K562 (cell line): ENCODE results near the gene EMC8. TPM values are rescaled to one million over a fixed set of nuclear protein-coding genes. Genes with fewer than 3 reads are reported as not detected.

Source experiments
- ATAC-seq: fragments of 200-7000 bp; cut with Tn5 transposase; 3 replicates; pipeline ENCODE4 v1.9.1; 2020; ENCODE audit warnings: moderate library complexity
- BruUV-seq: library from RNA; stranded (reverse); fragments of 400-500 nt; replicated peaks from 2 replicates; lab custom pipeline; 2021; lab: Mats Ljungman, UMichigan
- CTCF ChIA-PET: fragments of 300-600 bp; formaldehyde crosslinking; extraction: SDS; loops from one replicate; lab custom pipeline; 2021; ENCODE audit warnings: low intra/inter-chr PET ratio; lab: Yijun Ruan, JAX
- POLR2A ChIA-PET: fragments of 300-600, 350-650 bp; sonication (Branson Sonifier 250); formaldehyde crosslinking; extraction: SDS; loops from one replicate; lab custom pipeline; 2021; ENCODE audit warnings: antibody characterized with exemption, inconsistent platforms; lab: Yijun Ruan, JAX
- DNase-seq, 4 experiments: peaks; one replicate each; pipeline versions ENCODE4 v3.0.0 to v3.0.0-alpha.2; 2011 to 2018; ENCODE audit warnings: low spot score in 3 of 4, mixed read lengths in 3 of 4; ENCODE audit errors: extremely low read depth in 1 of 4
- FAIRE-seq: peaks from 2 replicates; lab custom pipeline; 2011; peaks lifted over from hg19 to GRCh38; lab: Jason Lieb, UNC
- H2AFZ ChIP-seq: 2 replicates; pipeline ENCODE4 v1.6.0; 2011; ENCODE audit warnings: low read depth, low read length, control low read depth, inconsistent platforms
- H3K27ac ChIP-seq: fragments of 200-600 bp; 3 replicates; pipeline ENCODE4 v1.8.0; 2011; ENCODE audit warnings: low read depth, mild to moderate bottlenecking, control low read depth, inconsistent platforms, low read length, moderate library complexity, mixed read lengths; ENCODE audit errors: extremely low read depth
- H3K27me3 ChIP-seq, 2 experiments: fragments of 300-600 bp in 1 of 2; 2 replicates in 1 of 2; 3 replicates in 1 of 2; pipeline versions ENCODE4 v1.6.0 to v1.8.0; 2011; ENCODE audit warnings: inconsistent platforms in 2 of 2, low read length in 2 of 2, mild to moderate bottlenecking in 1 of 2, mixed read lengths in 1 of 2, moderate library complexity in 1 of 2; ENCODE audit not compliant: control insufficient read depth in 2 of 2, insufficient read depth in 2 of 2
- H3K36me3 ChIP-seq: fragments of 300-600 bp; 3 replicates; pipeline ENCODE4 v1.8.0; 2011; ENCODE audit warnings: mild to moderate bottlenecking, low read length, inconsistent platforms; ENCODE audit not compliant: control insufficient read depth, insufficient read depth
- H3K4me1 ChIP-seq, 2 experiments: fragments of 200-600 bp in 1 of 2; replicated peaks in 1 of 2; 2 replicates in 1 of 2; 3 replicates in 1 of 2; pipeline versions ENCODE4 v1.5.1 to v1.8.0; 2011; ENCODE audit warnings: inconsistent platforms in 2 of 2, low read length in 2 of 2, mild to moderate bottlenecking in 1 of 2, mixed read lengths in 1 of 2, moderate library complexity in 1 of 2; ENCODE audit not compliant: control insufficient read depth in 2 of 2, insufficient read depth in 2 of 2
- H3K4me2 ChIP-seq: 2 replicates; pipeline ENCODE4 v1.6.1; 2011; ENCODE audit warnings: low read length, control low read depth, inconsistent platforms, mixed read lengths; ENCODE audit not compliant: insufficient read depth
- H3K4me3 ChIP-seq: fragments of 200-600 bp; sonication (generic), shearing (Covaris generic); 2 replicates; pipeline ENCODE4 v1.5.1; 2016; ENCODE audit warnings: control low read depth, inconsistent platforms
- H3K79me2 ChIP-seq: fragments of 200-600 bp; 3 replicates; pipeline ENCODE4 v1.8.0; 2011; ENCODE audit warnings: low read length, inconsistent platforms; ENCODE audit not compliant: control insufficient read depth, insufficient read depth
- H3K9ac ChIP-seq, 2 experiments: 2 replicates each; pipeline versions ENCODE4 v1.6.0 to v1.6.1; 2011; ENCODE audit warnings: low read depth in 2 of 2, low read length in 2 of 2, control low read depth in 1 of 2, inconsistent platforms in 1 of 2, mild to moderate bottlenecking in 1 of 2, mixed read lengths in 1 of 2; ENCODE audit not compliant: insufficient read depth in 1 of 2
- H3K9me1 ChIP-seq: one replicate; pipeline ENCODE4 v1.6.0; 2011; ENCODE audit warnings: inconsistent platforms, mild to moderate bottlenecking, low read length, moderate library complexity; ENCODE audit not compliant: control insufficient read depth, insufficient read depth
- H3K9me3 ChIP-seq: replicated peaks from 2 replicates; pipeline ENCODE4 v1.5.1; 2011; ENCODE audit warnings: low read depth, low read length, inconsistent platforms; ENCODE audit not compliant: control insufficient read depth, insufficient read depth
- H4K20me1 ChIP-seq: replicated peaks from 2 replicates; pipeline ENCODE4 v1.6.1; 2011; ENCODE audit warnings: low read length, inconsistent platforms, mixed read lengths; ENCODE audit not compliant: control insufficient read depth, insufficient read depth
- FOXJ3 ChIP-seq: sonication (generic); formaldehyde crosslinking; IDR thresholded peaks from 2 replicates; pipeline ENCODE4 v1.4.0; 2020; ENCODE audit warnings: mild to moderate bottlenecking, missing genetic modification reagents
- NRF1 ChIP-seq, 2 experiments: fragments of 450-650 bp; IDR thresholded peaks in 1 of 2; conservative IDR thresholded peaks in 1 of 2; 2 replicates each; pipeline ENCODE4 v1.6.1; 2014; ENCODE audit warnings: mild to moderate bottlenecking in 2 of 2
- RFX5 ChIP-seq: IDR thresholded peaks from 2 replicates; pipeline ENCODE4 v1.6.1; 2011; ENCODE audit warnings: low read depth, mild to moderate bottlenecking, improper control_type of control experiment, low read length
- WHSC1 ChIP-seq: IDR thresholded peaks from one replicate; pipeline ENCODE4 v1.6.1; 2012; ENCODE audit warnings: low read length, control low read depth, inconsistent platforms
- ZNF282 ChIP-seq: sonication (generic); formaldehyde crosslinking; IDR thresholded peaks from 2 replicates; pipeline ENCODE4 v1.8.1; 2023; ENCODE audit warnings: missing genetic modification reagents
- WGBS: fragments of 100-300 bp; shearing (Covaris generic); methylation state at CpG from one replicate; pipeline ENCODE4 v1.1.6; 2016; ENCODE audit warnings: low coverage, mixed read lengths; ENCODE audit not compliant: insufficient coverage; ENCODE audit errors: missing lambda C conversion rate; 5-methylcytosine and 5-hydroxymethylcytosine counted together
- in situ Hi-C: fragments of 300-500 bp; cut with MboI; formaldehyde crosslinking; loops from 4 replicates; pipeline ENCODE4 v1.15.0; 2018; ENCODE audit warnings: inconsistent platforms, mixed read lengths
- intact Hi-C: fragments of 100-400 bp; cut with micrococcal nuclease; formaldehyde crosslinking; loops from 2 replicates; pipeline ENCODE4 v1.14.2; 2022
- polyA plus RNA-seq, 8 experiments: library from polyadenylated mRNA; depleted of rRNA in 4 of 8; stranded (reverse) in 5 of 8; unstranded in 3 of 8; fragments of >200 nt; fragmentation: Nextera tagmentation in 2 of 8; fragmentation: Illumina TruSeq in 1 of 8; extraction: Ambion mirVana in 2 of 8; extraction: Trizol in 1 of 8; gene quantifications; 2 replicates each; pipeline versions ENCODE4 v1.2.1 to v1.2.3, GENCODE V29; 2011 to 2014; ENCODE audit warnings: inconsistent platforms in 1 of 8, missing spikeins in 1 of 8
- total RNA-seq, 7 experiments: library from RNA; depleted of rRNA in 6 of 7; stranded (reverse); fragments of >200 nt in 6 of 7; fragmentation: Illumina TruSeq in 2 of 7; extraction: Trizol in 2 of 7; gene quantifications; 2 replicates each; pipeline versions ENCODE4 v1.2.1 to v1.2.3, GENCODE V29; 2011 to 2021; ENCODE audit warnings: low replicate concordance in 1 of 7
- TF ChIP-seq, protein P1 (sequence below): fragments of 450-650 bp; IDR thresholded peaks from 2 replicates; pipeline ENCODE4 v1.7.0; 2016; ENCODE audit warnings: borderline replicate concordance
- TF ChIP-seq, protein P2 (sequence below), 2 experiments: fragments of 450-650 bp; IDR thresholded peaks; 2 replicates each; pipeline ENCODE4 v1.6.1; 2016; ENCODE audit warnings: mild to moderate bottlenecking in 2 of 2, borderline replicate concordance in 1 of 2, low read depth in 1 of 2, moderate library complexity in 1 of 2
- TF ChIP-seq, protein P3 (sequence below): fragments of 450-650 bp; formaldehyde crosslinking; IDR thresholded peaks from 2 replicates; pipeline ENCODE4 v1.4.0; 2020; ENCODE audit warnings: mild to moderate bottlenecking, moderate library complexity
- TF ChIP-seq, protein P4 (sequence below): IDR thresholded peaks from 2 replicates; pipeline ENCODE4 v1.6.1; 2011; ENCODE audit not compliant: insufficient read length; ENCODE audit errors: extremely low read depth

EMC8 gene
- total and polyA plus RNA-seq, 9 of the 15 experiments (the other 6 are each of a cell fraction or from before 2014, with no cell fraction given), result 11.4 to 81.8 (median 48.6) TPM

DNA sequence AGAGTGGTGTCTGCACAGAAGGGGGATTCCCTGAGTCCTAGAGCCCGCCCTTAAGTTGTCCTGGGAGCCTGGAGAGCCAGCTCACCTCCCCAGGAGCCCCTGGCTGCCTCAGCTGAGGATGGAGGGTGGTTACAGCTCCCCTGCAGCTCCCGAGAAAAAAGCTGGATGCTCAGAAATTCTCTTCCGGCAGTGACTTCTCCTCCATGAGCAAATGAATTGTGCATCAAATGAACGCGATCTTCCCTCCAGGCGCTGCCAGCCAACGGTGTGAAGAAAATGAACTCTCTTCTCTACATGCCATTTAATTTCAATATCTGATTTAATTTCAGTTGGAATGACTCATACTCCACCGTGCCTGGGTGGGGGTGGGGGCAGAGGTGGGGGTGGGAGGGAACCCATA is 34.1 kb downstream of the EMC8 start:
- 30% methylated on average over 8 of the region's 8 CpGs for WGBS
- ATAC-seq, result no peak
- Histone ChIP-seq H3K79me2 (no peaks in the 10 kb centered on the region), H3K36me3 (no peaks in the 10 kb centered on the region), H3K4me3 (no peak overlapping the region), H3K4me1 (peaks cover 0 to 8% of the 10 kb centered on the region in 2 experiments; a peak in 3 of 5 replicates), H2AFZ (no peak overlapping the region), H3K9ac (no peak overlapping the region), H4K20me1 (no peaks in the 10 kb centered on the region), H3K27ac (no peak overlapping the region), H3K27me3 (peaks cover 27 to 50% of the 10 kb centered on the region in 2 experiments), H3K4me2 (no peak overlapping the region), H3K9me1 (no peaks in the 10 kb centered on the region), H3K9me3 (no peaks in the 10 kb centered on the region)
- no TSS peak for BruUV-seq
- no peak for FAIRE-seq
- POLR2A ChIA-PET, result interaction anchor here (1.0 kb wide), 1 partner anchor 27 kb away, joined by 4 read pairs; no protein-coding TSS in a partner anchor
- in situ Hi-C loops (no loop called here), intact Hi-C loops (no loop called here)
- DNase-seq, result no peak
- CTCF ChIA-PET, result no interaction called here
- TF ChIP-seq, protein P1, sequence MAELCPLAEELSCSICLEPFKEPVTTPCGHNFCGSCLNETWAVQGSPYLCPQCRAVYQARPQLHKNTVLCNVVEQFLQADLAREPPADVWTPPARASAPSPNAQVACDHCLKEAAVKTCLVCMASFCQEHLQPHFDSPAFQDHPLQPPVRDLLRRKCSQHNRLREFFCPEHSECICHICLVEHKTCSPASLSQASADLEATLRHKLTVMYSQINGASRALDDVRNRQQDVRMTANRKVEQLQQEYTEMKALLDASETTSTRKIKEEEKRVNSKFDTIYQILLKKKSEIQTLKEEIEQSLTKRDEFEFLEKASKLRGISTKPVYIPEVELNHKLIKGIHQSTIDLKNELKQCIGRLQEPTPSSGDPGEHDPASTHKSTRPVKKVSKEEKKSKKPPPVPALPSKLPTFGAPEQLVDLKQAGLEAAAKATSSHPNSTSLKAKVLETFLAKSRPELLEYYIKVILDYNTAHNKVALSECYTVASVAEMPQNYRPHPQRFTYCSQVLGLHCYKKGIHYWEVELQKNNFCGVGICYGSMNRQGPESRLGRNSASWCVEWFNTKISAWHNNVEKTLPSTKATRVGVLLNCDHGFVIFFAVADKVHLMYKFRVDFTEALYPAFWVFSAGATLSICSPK, result no peak
- TF ChIP-seq WHSC1 (no peak), RFX5 (no peak), FOXJ3 (CRISPR knock-in tag) (no peak), NRF1 (conservative IDR thresholded peaks at IDR 0.05 in 1 of 2, IDR thresholded peaks at IDR 0.05 in 1 of 2) (no peak), ZNF282 (no peak)
- TF ChIP-seq, protein P2, sequence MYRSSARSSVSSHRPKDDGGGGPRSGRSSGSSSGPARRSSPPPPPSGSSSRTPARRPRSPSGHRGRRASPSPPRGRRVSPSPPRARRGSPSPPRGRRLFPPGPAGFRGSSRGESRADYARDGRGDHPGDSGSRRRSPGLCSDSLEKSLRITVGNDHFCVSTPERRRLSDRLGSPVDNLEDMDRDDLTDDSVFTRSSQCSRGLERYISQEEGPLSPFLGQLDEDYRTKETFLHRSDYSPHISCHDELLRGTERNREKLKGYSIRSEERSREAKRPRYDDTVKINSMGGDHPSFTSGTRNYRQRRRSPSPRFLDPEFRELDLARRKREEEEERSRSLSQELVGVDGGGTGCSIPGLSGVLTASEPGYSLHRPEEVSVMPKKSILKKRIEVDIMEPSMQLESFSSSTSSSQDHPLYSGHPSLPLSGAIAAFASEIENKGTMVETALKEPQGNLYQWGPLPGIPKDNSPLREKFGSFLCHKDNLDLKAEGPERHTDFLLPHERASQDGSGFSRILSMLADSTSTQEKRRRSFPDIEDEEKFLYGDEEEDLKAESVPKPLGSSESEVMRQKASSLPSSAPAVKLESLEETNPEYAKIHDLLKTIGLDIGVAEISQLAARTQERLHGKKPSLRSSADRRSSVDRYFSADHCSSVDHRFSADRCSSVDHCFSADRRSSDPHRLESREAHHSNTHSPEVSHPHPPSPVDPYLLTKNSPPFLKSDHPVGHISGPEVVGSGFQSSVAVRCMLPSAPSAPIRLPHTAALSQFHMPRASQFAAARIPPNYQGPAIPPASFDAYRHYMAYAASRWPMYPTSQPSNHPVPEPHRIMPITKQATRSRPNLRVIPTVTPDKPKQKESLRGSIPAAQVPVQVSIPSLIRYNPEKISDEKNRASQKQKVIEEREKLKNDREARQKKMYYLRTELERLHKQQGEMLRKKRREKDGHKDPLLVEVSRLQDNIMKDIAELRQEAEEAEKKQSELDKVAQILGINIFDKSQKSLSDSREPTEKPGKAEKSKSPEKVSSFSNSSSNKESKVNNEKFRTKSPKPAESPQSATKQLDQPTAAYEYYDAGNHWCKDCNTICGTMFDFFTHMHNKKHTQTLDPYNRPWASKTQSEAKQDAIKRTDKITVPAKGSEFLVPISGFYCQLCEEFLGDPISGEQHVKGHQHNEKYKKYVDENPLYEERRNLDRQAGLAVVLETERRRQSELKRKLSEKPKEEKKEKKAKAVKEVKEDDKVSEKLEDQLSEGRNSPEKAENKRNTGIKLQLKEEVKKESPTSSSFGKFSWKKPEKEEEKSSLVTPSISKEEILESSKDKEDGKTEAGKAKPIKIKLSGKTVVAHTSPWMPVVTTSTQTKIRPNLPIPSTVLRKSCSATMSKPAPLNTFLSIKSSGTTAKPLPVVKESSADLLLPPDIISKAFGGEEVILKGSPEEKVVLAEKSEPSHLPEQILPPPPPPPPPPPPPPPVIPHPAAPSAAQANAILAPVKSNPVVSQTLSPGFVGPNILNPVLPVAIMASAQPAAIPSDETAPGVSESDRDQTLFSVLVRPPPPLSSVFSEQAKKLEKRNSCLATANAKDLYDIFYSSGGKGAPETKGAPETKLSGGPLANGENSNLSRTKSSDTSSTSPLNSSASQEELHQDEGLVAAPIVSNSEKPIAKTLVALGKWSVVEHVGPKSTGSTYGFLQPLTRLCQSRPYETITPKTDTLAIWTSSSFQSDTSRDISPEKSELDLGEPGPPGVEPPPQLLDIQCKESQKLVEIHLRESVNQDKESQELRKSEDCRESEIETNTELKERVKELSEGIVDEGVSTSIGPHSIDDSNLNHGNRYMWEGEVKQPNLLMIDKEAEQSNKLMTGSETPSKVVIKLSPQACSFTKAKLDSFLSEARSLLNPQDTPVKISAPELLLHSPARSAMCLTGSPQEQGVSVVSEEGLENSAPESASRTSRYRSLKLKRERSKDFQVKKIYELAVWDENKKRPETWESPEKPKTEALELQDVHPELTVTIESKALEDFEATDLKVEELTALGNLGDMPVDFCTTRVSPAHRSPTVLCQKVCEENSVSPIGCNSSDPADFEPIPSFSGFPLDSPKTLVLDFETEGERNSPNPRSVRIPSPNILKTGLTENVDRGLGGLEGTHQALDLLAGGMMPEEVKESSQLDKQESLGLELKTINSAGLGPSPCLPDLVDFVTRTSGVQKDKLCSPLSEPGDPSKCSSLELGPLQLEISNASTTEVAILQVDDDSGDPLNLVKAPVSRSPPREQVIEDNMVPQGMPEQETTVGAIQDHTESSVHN (IDR thresholded peaks at IDR 0.05; ENCODE audit: borderline replicate concordance in 1 of 2, low read depth in 1 of 2), result no peak
- TF ChIP-seq, protein P3, sequence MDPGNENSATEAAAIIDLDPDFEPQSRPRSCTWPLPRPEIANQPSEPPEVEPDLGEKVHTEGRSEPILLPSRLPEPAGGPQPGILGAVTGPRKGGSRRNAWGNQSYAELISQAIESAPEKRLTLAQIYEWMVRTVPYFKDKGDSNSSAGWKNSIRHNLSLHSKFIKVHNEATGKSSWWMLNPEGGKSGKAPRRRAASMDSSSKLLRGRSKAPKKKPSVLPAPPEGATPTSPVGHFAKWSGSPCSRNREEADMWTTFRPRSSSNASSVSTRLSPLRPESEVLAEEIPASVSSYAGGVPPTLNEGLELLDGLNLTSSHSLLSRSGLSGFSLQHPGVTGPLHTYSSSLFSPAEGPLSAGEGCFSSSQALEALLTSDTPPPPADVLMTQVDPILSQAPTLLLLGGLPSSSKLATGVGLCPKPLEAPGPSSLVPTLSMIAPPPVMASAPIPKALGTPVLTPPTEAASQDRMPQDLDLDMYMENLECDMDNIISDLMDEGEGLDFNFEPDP, result no peak
- TF ChIP-seq, protein P4, sequence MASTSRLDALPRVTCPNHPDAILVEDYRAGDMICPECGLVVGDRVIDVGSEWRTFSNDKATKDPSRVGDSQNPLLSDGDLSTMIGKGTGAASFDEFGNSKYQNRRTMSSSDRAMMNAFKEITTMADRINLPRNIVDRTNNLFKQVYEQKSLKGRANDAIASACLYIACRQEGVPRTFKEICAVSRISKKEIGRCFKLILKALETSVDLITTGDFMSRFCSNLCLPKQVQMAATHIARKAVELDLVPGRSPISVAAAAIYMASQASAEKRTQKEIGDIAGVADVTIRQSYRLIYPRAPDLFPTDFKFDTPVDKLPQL, result no peak
